Measurements from ENCODE around the gene SRSF1.

DNA sequence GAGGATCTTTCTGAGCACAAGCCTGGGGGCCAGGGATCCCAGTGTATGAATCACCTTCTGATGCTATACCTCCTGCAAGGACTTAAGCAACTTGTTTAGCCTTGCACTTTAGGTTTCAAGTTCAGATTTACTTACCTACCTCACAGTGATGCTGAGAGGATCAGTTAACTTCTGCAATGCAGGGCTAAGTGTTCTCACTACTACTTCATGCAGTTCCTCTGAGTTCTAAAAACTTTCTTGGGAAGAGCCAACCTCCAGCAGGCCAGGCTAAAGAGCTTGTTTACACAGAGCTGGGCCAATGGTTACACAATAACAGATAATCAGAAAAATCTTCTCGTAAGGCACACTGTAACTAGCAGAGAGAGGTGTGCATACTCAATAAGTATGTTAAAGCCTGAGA is 32.0 kb downstream of the SRSF1 start:
- TF ChIP-seq, protein P1, sequence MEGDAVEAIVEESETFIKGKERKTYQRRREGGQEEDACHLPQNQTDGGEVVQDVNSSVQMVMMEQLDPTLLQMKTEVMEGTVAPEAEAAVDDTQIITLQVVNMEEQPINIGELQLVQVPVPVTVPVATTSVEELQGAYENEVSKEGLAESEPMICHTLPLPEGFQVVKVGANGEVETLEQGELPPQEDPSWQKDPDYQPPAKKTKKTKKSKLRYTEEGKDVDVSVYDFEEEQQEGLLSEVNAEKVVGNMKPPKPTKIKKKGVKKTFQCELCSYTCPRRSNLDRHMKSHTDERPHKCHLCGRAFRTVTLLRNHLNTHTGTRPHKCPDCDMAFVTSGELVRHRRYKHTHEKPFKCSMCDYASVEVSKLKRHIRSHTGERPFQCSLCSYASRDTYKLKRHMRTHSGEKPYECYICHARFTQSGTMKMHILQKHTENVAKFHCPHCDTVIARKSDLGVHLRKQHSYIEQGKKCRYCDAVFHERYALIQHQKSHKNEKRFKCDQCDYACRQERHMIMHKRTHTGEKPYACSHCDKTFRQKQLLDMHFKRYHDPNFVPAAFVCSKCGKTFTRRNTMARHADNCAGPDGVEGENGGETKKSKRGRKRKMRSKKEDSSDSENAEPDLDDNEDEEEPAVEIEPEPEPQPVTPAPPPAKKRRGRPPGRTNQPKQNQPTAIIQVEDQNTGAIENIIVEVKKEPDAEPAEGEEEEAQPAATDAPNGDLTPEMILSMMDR (IDR thresholded peaks at IDR 0.05), result no peak
- no peak for TF ChIP-seq POLR2A (IDR thresholded peaks at IDR 0.05)
